Tibial nerve (tissue), 4 donors: Measurements from ENCODE around the gene PLEKHB1.

Source experiments
- EP300 ChIP-seq, 2 donors: sonication (generic); formaldehyde crosslinking; IDR thresholded peaks; one replicate each; pipeline ENCODE4 v1.6.1; 2017; ENCODE audit warnings: antibody characterized with exemption in 2 of 2, mild to moderate bottlenecking in 1 of 2
- POLR2A ChIP-seq, 2 donors: fragments of 450-650 bp; IDR thresholded peaks; one replicate each; pipeline ENCODE4 v1.6.1; 2017; ENCODE audit warnings: antibody characterized with exemption in 2 of 2, mild to moderate bottlenecking in 2 of 2, moderate library complexity in 2 of 2
- TF ChIP-seq, protein P1 (sequence below), 5 experiments: fragments of 200-600 bp in 3 of 5; fragments of 450-650 bp in 2 of 5; sonication (generic) in 3 of 5; IDR thresholded peaks; one replicate each; pipeline ENCODE4 v1.5.1; 2016 to 2019; ENCODE audit warnings: antibody characterized with exemption in 5 of 5, mild to moderate bottlenecking in 3 of 5, moderate library complexity in 2 of 5

DNA sequence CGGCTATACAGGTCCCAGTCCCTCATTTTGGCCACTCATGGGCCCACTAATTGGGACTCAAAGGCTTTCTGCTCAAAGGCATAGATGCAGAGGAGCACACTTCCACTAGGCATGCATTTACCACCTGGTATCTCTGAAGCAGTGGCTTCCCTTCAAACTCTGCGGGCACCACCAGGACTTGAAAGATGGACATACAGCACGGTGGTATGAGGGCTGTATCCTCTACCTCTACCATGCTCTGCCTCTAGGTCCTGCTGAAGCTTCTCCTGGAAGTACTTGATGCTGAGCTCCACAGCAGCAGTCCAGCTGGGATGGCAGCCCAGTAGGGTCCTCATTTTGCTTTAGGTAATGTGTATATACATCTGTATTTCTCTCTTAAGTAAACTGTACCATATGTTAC lies 64.6 kb downstream of the PLEKHB1 start:
- TF ChIP-seq POLR2A (IDR thresholded peaks at IDR 0.05): no peak
- TF ChIP-seq, protein P1, sequence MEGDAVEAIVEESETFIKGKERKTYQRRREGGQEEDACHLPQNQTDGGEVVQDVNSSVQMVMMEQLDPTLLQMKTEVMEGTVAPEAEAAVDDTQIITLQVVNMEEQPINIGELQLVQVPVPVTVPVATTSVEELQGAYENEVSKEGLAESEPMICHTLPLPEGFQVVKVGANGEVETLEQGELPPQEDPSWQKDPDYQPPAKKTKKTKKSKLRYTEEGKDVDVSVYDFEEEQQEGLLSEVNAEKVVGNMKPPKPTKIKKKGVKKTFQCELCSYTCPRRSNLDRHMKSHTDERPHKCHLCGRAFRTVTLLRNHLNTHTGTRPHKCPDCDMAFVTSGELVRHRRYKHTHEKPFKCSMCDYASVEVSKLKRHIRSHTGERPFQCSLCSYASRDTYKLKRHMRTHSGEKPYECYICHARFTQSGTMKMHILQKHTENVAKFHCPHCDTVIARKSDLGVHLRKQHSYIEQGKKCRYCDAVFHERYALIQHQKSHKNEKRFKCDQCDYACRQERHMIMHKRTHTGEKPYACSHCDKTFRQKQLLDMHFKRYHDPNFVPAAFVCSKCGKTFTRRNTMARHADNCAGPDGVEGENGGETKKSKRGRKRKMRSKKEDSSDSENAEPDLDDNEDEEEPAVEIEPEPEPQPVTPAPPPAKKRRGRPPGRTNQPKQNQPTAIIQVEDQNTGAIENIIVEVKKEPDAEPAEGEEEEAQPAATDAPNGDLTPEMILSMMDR (IDR thresholded peaks at IDR 0.05): no peak
- TF ChIP-seq EP300 (IDR thresholded peaks at IDR 0.05): no peak
